ENCODE measurements around the gene IL13RA1.

- TF ChIP-seq CTCF (conservative IDR thresholded peaks at IDR 0.05; ENCODE audit: low read depth, low read length) (no peak), EZH2 (IDR thresholded peaks at IDR 0.05; ENCODE audit: low read length, unreplicated experiment) (no peak)
These were observed 13.0 kb downstream of the IL13RA1 start for GRCh38 chrX:118740276-118740889.

Data from PC-3 (cell line).